Measurements from ENCODE around the gene NR6A1. TPM values are rescaled to one million over a fixed set of nuclear protein-coding genes. Genes with fewer than 3 reads are reported as not detected.

Gene NR6A1
- total RNA-seq, 1 experiment from 2014 or later = 6.7 TPM

- Mint-ChIP-seq H3K36me3 (ENCODE audit: insufficient read depth, unreplicated experiment) (peaks cover 3% of the 10 kb centered on the region), H3K9me3 (ENCODE audit: low read depth, unreplicated experiment) (no peaks in the 10 kb centered on the region), H3K4me1 (ENCODE audit: low read depth, unreplicated experiment) (no peaks in the 10 kb centered on the region), H3K27me3 (ENCODE audit: unreplicated experiment) (peaks cover 72% of the 10 kb centered on the region), H3K27ac (ENCODE audit: unreplicated experiment) (no peak overlapping the region), H3K4me3 (ENCODE audit: low read depth, unreplicated experiment) (no peak overlapping the region)
- intact Hi-C loops (cut with micrococcal nuclease; ENCODE audit: unreplicated experiment) = no loop called here
- no peak for DNase-seq
- no peak for TF ChIP-seq CTCF (IDR thresholded peaks at IDR 0.05; ENCODE audit: unreplicated experiment)
- CTCF ChIA-PET = interaction anchor here (0.6 kb wide), 1 partner anchor 137 kb away, joined by 6 read pairs; no protein-coding TSS in a partner anchor
- no TSS peak for BruUV-seq (replicated peaks)
Measured at GRCh38 chr9:124489222-124489621, 281.9 kb downstream of the NR6A1 start.

GRCh38 chr9:124488641-124489210 is 282.4 kb downstream of the NR6A1 start:
- BruUV-seq (replicated peaks) = no TSS peak
- Mint-ChIP-seq H3K9me3 (ENCODE audit: low read depth, unreplicated experiment) (no peaks in the 10 kb centered on the region), H3K27me3 (ENCODE audit: unreplicated experiment) (peaks cover 68% of the 10 kb centered on the region), H3K36me3 (ENCODE audit: insufficient read depth, unreplicated experiment) (peaks cover 3% of the 10 kb centered on the region), H3K4me3 (ENCODE audit: low read depth, unreplicated experiment) (no peak overlapping the region), H3K4me1 (ENCODE audit: low read depth, unreplicated experiment) (no peaks in the 10 kb centered on the region), H3K27ac (ENCODE audit: unreplicated experiment) (no peak overlapping the region)
- CTCF ChIA-PET = no interaction called here
- TF ChIP-seq CTCF (IDR thresholded peaks at IDR 0.05; ENCODE audit: unreplicated experiment) = no peak
- intact Hi-C loops (cut with micrococcal nuclease; ENCODE audit: unreplicated experiment) = no loop called here
- no peak for DNase-seq

- Mint-ChIP-seq H3K27me3 (ENCODE audit: unreplicated experiment) (peaks cover 72% of the 10 kb centered on the region), H3K9me3 (ENCODE audit: low read depth, unreplicated experiment) (no peaks in the 10 kb centered on the region), H3K36me3 (ENCODE audit: insufficient read depth, unreplicated experiment) (peaks cover 3% of the 10 kb centered on the region), H3K4me3 (ENCODE audit: low read depth, unreplicated experiment) (no peak overlapping the region), H3K27ac (ENCODE audit: unreplicated experiment) (no peak overlapping the region), H3K4me1 (ENCODE audit: low read depth, unreplicated experiment) (no peaks in the 10 kb centered on the region)
- intact Hi-C loops (cut with micrococcal nuclease; ENCODE audit: unreplicated experiment) = no loop called here
- no peak for DNase-seq
- CTCF ChIA-PET = no interaction called here
- TF ChIP-seq CTCF (IDR thresholded peaks at IDR 0.05; ENCODE audit: unreplicated experiment) = no peak
- BruUV-seq (replicated peaks) = no TSS peak
Measured at GRCh38 chr9:124487260-124488182, 283.6 kb downstream of the NR6A1 start.

- no peak overlapping the region for H3K4me3 Mint-ChIP-seq (ENCODE audit: low read depth, unreplicated experiment)
- no TSS peak for BruUV-seq (replicated peaks)
- CTCF ChIA-PET = no interaction called here
- no peak overlapping the region for H3K27ac Mint-ChIP-seq (ENCODE audit: unreplicated experiment)
- no peaks in the 10 kb centered on the region for H3K9me3 Mint-ChIP-seq (ENCODE audit: low read depth, unreplicated experiment)
- DNase-seq = no peak
- H3K27me3 Mint-ChIP-seq (ENCODE audit: unreplicated experiment) = peaks cover 66% of the 10 kb centered on the region
- intact Hi-C loops (cut with micrococcal nuclease; ENCODE audit: unreplicated experiment) = no loop called here
- H3K4me1 Mint-ChIP-seq (ENCODE audit: low read depth, unreplicated experiment) = no peaks in the 10 kb centered on the region
- TF ChIP-seq CTCF (IDR thresholded peaks at IDR 0.05; ENCODE audit: unreplicated experiment) = no peak
- H3K36me3 Mint-ChIP-seq (ENCODE audit: insufficient read depth, unreplicated experiment) = no peaks in the 10 kb centered on the region
Measured at GRCh38 chr9:124486778-124487259, 284.3 kb downstream of the NR6A1 start.

Data from Calu3 (cell line).